K562 (cell line): ENCODE data around the gene ARHGAP15. TPM values are rescaled to one million over a fixed set of nuclear protein-coding genes. Genes with fewer than 3 reads are reported as not detected.

Source experiments
- ATAC-seq: fragments of 200-7000 bp; cut with Tn5 transposase; 3 replicates; pipeline ENCODE4 v1.9.1; 2020; ENCODE audit warnings: moderate library complexity
- BruUV-seq: library from RNA; stranded (reverse); fragments of 400-500 nt; replicated peaks from 2 replicates; lab custom pipeline; 2021; lab: Mats Ljungman, UMichigan
- CTCF ChIA-PET: fragments of 300-600 bp; formaldehyde crosslinking; extraction: SDS; loops from one replicate; lab custom pipeline; 2021; ENCODE audit warnings: low intra/inter-chr PET ratio; lab: Yijun Ruan, JAX
- POLR2A ChIA-PET: fragments of 300-600, 350-650 bp; sonication (Branson Sonifier 250); formaldehyde crosslinking; extraction: SDS; loops from one replicate; lab custom pipeline; 2021; ENCODE audit warnings: antibody characterized with exemption, inconsistent platforms; lab: Yijun Ruan, JAX
- DNase-seq, 4 experiments: peaks; one replicate each; pipeline versions ENCODE4 v3.0.0 to v3.0.0-alpha.2; 2011 to 2018; ENCODE audit warnings: low spot score in 3 of 4, mixed read lengths in 3 of 4; ENCODE audit errors: extremely low read depth in 1 of 4
- FAIRE-seq: peaks from 2 replicates; lab custom pipeline; 2011; peaks lifted over from hg19 to GRCh38; lab: Jason Lieb, UNC
- H2AFZ ChIP-seq: 2 replicates; pipeline ENCODE4 v1.6.0; 2011; ENCODE audit warnings: low read depth, low read length, control low read depth, inconsistent platforms
- H3K27ac ChIP-seq: fragments of 200-600 bp; 3 replicates; pipeline ENCODE4 v1.8.0; 2011; ENCODE audit warnings: low read depth, mild to moderate bottlenecking, control low read depth, inconsistent platforms, low read length, moderate library complexity, mixed read lengths; ENCODE audit errors: extremely low read depth
- H3K27me3 ChIP-seq, 2 experiments: fragments of 300-600 bp in 1 of 2; 2 replicates in 1 of 2; 3 replicates in 1 of 2; pipeline versions ENCODE4 v1.6.0 to v1.8.0; 2011; ENCODE audit warnings: inconsistent platforms in 2 of 2, low read length in 2 of 2, mild to moderate bottlenecking in 1 of 2, mixed read lengths in 1 of 2, moderate library complexity in 1 of 2; ENCODE audit not compliant: control insufficient read depth in 2 of 2, insufficient read depth in 2 of 2
- H3K36me3 ChIP-seq: fragments of 300-600 bp; 3 replicates; pipeline ENCODE4 v1.8.0; 2011; ENCODE audit warnings: mild to moderate bottlenecking, low read length, inconsistent platforms; ENCODE audit not compliant: control insufficient read depth, insufficient read depth
- H3K4me1 ChIP-seq, 2 experiments: fragments of 200-600 bp in 1 of 2; replicated peaks in 1 of 2; 2 replicates in 1 of 2; 3 replicates in 1 of 2; pipeline versions ENCODE4 v1.5.1 to v1.8.0; 2011; ENCODE audit warnings: inconsistent platforms in 2 of 2, low read length in 2 of 2, mild to moderate bottlenecking in 1 of 2, mixed read lengths in 1 of 2, moderate library complexity in 1 of 2; ENCODE audit not compliant: control insufficient read depth in 2 of 2, insufficient read depth in 2 of 2
- H3K4me2 ChIP-seq: 2 replicates; pipeline ENCODE4 v1.6.1; 2011; ENCODE audit warnings: low read length, control low read depth, inconsistent platforms, mixed read lengths; ENCODE audit not compliant: insufficient read depth
- H3K4me3 ChIP-seq: fragments of 200-600 bp; sonication (generic), shearing (Covaris generic); 2 replicates; pipeline ENCODE4 v1.5.1; 2016; ENCODE audit warnings: control low read depth, inconsistent platforms
- H3K79me2 ChIP-seq: fragments of 200-600 bp; 3 replicates; pipeline ENCODE4 v1.8.0; 2011; ENCODE audit warnings: low read length, inconsistent platforms; ENCODE audit not compliant: control insufficient read depth, insufficient read depth
- H3K9ac ChIP-seq, 2 experiments: 2 replicates each; pipeline versions ENCODE4 v1.6.0 to v1.6.1; 2011; ENCODE audit warnings: low read depth in 2 of 2, low read length in 2 of 2, control low read depth in 1 of 2, inconsistent platforms in 1 of 2, mild to moderate bottlenecking in 1 of 2, mixed read lengths in 1 of 2; ENCODE audit not compliant: insufficient read depth in 1 of 2
- H3K9me1 ChIP-seq: one replicate; pipeline ENCODE4 v1.6.0; 2011; ENCODE audit warnings: inconsistent platforms, mild to moderate bottlenecking, low read length, moderate library complexity; ENCODE audit not compliant: control insufficient read depth, insufficient read depth
- H3K9me3 ChIP-seq: replicated peaks from 2 replicates; pipeline ENCODE4 v1.5.1; 2011; ENCODE audit warnings: low read depth, low read length, inconsistent platforms; ENCODE audit not compliant: control insufficient read depth, insufficient read depth
- H4K20me1 ChIP-seq: replicated peaks from 2 replicates; pipeline ENCODE4 v1.6.1; 2011; ENCODE audit warnings: low read length, inconsistent platforms, mixed read lengths; ENCODE audit not compliant: control insufficient read depth, insufficient read depth
- ATF1 ChIP-seq, 2 experiments: fragments of 450-650 bp in 1 of 2; IDR thresholded peaks; 2 replicates each; pipeline ENCODE4 v1.6.1; 2016; ENCODE audit warnings: missing compliant biosample characterization in 1 of 2, missing genetic modification characterization in 1 of 2
- GMEB1 ChIP-seq: fragments of 250-450 bp; sonication (Bioruptor Pico); IDR thresholded peaks from 2 replicates; pipeline ENCODE4 v1.4.0; 2020; ENCODE audit warnings: mild to moderate bottlenecking
- NCOA4 ChIP-seq: fragments of 450-650 bp; IDR thresholded peaks from 2 replicates; pipeline ENCODE4 v1.6.1; 2018; ENCODE audit warnings: mild to moderate bottlenecking; ENCODE audit not compliant: partially characterized antibody
- NFE2L1 ChIP-seq: fragments of 450-650 bp; IDR thresholded peaks from 2 replicates; pipeline ENCODE4 v1.6.1; 2016; ENCODE audit warnings: missing genetic modification characterization, low read depth, mild to moderate bottlenecking, missing compliant biosample characterization, moderate library complexity, borderline replicate concordance
- NUFIP1 ChIP-seq: fragments of 450-650 bp; IDR thresholded peaks from 2 replicates; pipeline ENCODE4 v1.6.1; 2018; ENCODE audit not compliant: partially characterized antibody
- SMARCB1 ChIP-seq: IDR thresholded peaks from 2 replicates; pipeline ENCODE4 v1.6.1; 2011; ENCODE audit warnings: improper control_type of control experiment, low read depth; ENCODE audit not compliant: insufficient read length
- ZFP36 ChIP-seq: fragments of 150-350 bp; IDR thresholded peaks from 2 replicates; pipeline ENCODE4 v1.6.1; 2018; ENCODE audit warnings: low read length, low read depth; ENCODE audit not compliant: partially characterized antibody
- ZNF239 ChIP-seq: fragments of 250-450 bp; sonication (Bioruptor Pico); IDR thresholded peaks from 2 replicates; pipeline ENCODE4 v1.4.0; 2020; ENCODE audit warnings: mild to moderate bottlenecking
- ZNF384 ChIP-seq: IDR thresholded peaks from 2 replicates; pipeline ENCODE4 v1.6.1; 2012; ENCODE audit warnings: low read depth, low read length, improper control_type of control experiment
- ZNF778 ChIP-seq: fragments of 450-650 bp; formaldehyde crosslinking; IDR thresholded peaks from 2 replicates; pipeline ENCODE4 v1.4.0; 2020; ENCODE audit warnings: mild to moderate bottlenecking, moderate library complexity
- ZNF830 ChIP-seq: fragments of 250-450 bp; sonication (Bioruptor Pico); IDR thresholded peaks from 2 replicates; pipeline ENCODE4 v1.5.0; 2021; ENCODE audit warnings: mild to moderate bottlenecking
- ZZZ3 ChIP-seq: fragments of 450-650 bp; IDR thresholded peaks from 2 replicates; pipeline ENCODE4 v1.6.1; 2016; ENCODE audit warnings: antibody characterized with exemption, mild to moderate bottlenecking, moderate library complexity
- in situ Hi-C: fragments of 300-500 bp; cut with MboI; formaldehyde crosslinking; loops from 4 replicates; pipeline ENCODE4 v1.15.0; 2018; ENCODE audit warnings: inconsistent platforms, mixed read lengths
- intact Hi-C: fragments of 100-400 bp; cut with micrococcal nuclease; formaldehyde crosslinking; loops from 2 replicates; pipeline ENCODE4 v1.14.2; 2022
- polyA plus RNA-seq, 8 experiments: library from polyadenylated mRNA; depleted of rRNA in 4 of 8; stranded (reverse) in 5 of 8; unstranded in 3 of 8; fragments of >200 nt; fragmentation: Nextera tagmentation in 2 of 8; fragmentation: Illumina TruSeq in 1 of 8; extraction: Ambion mirVana in 2 of 8; extraction: Trizol in 1 of 8; gene quantifications; 2 replicates each; pipeline versions ENCODE4 v1.2.1 to v1.2.3, GENCODE V29; 2011 to 2014; ENCODE audit warnings: inconsistent platforms in 1 of 8, missing spikeins in 1 of 8
- total RNA-seq, 7 experiments: library from RNA; depleted of rRNA in 6 of 7; stranded (reverse); fragments of >200 nt in 6 of 7; fragmentation: Illumina TruSeq in 2 of 7; extraction: Trizol in 2 of 7; gene quantifications; 2 replicates each; pipeline versions ENCODE4 v1.2.1 to v1.2.3, GENCODE V29; 2011 to 2021; ENCODE audit warnings: low replicate concordance in 1 of 7
- TF ChIP-seq, protein P1 (sequence below): fragments of 250-450 bp; sonication (Bioruptor Pico); IDR thresholded peaks from 2 replicates; pipeline ENCODE4 v1.4.0; 2020; ENCODE audit warnings: mild to moderate bottlenecking, moderate library complexity
- TF ChIP-seq, protein P2 (sequence below): fragments of 450-650 bp; IDR thresholded peaks from 2 replicates; pipeline ENCODE4 v1.6.1; 2017; ENCODE audit warnings: mild to moderate bottlenecking, moderate library complexity

The ARHGAP15 gene
- total and polyA plus RNA-seq, 9 of the 15 experiments (the other 6 are each of a cell fraction or from before 2014, with no cell fraction given), result 1.5 to 17.9 (median 7.9) TPM

DNA sequence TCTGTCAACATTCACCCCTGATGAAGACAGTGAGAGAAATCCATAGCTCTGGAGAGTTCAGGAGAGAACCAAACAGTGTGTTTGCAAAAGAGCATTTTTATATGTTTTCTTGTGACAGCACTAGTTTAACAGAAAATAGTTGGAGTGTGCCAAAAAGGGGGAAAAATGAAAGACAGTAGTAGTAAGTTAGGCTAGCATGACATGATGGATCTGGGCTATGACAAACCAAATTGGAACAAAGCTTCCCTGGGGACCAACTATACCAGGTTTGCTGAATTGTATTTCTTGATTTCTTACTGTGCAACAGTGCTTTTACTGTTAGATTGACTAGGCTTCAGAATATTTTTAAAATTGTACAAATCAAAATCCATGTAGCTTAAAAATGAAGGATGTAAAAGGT is 159.8 kb downstream of the ARHGAP15 start:
- FAIRE-seq (no peak), ATAC-seq (no peak)

More for the DNA sequence above, 159.8 kb downstream of the ARHGAP15 start:
- intact Hi-C loops, result no loop called here
- Histone ChIP-seq H3K4me2 (no peak overlapping the region), H3K36me3 (no peaks in the 10 kb centered on the region), H3K27me3 (no peaks in the 10 kb centered on the region), H3K4me1 (no peaks in the 10 kb centered on the region), H3K79me2 (no peaks in the 10 kb centered on the region), H3K9ac (no peak overlapping the region), H3K9me1 (no peaks in the 10 kb centered on the region), H2AFZ (no peak overlapping the region), H3K4me3 (no peak overlapping the region), H4K20me1 (no peaks in the 10 kb centered on the region), H3K27ac (no peak overlapping the region), H3K9me3 (no peaks in the 10 kb centered on the region)
- TF ChIP-seq ZZZ3 (no peak), NUFIP1 (no peak), ZFP36 (no peak), ZNF384 (no peak), ZNF239 (CRISPR knock-in tag) (no peak), GMEB1 (CRISPR knock-in tag) (no peak), ATF1 (CRISPR knock-in tag; IDR thresholded peaks at IDR 0.05) (no peak), ATF1 (tag; IDR thresholded peaks at IDR 0.05) (no peak), ZNF830 (CRISPR knock-in tag) (no peak), ZNF778 (no peak), NCOA4 (no peak), SMARCB1 (no peak), NFE2L1 (tag) (no peak)
- TF ChIP-seq, protein P1, sequence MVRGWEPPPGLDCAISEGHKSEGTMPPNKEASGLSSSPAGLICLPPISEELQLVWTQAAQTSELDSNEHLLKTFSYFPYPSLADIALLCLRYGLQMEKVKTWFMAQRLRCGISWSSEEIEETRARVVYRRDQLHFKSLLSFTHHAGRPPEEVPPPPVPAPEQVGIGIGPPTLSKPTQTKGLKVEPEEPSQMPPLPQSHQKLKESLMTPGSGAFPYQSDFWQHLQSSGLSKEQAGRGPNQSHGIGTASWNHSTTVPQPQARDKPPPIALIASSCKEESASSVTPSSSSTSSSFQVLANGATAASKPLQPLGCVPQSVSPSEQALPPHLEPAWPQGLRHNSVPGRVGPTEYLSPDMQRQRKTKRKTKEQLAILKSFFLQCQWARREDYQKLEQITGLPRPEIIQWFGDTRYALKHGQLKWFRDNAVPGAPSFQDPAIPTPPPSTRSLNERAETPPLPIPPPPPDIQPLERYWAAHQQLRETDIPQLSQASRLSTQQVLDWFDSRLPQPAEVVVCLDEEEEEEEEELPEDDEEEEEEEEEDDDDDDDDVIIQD (CRISPR knock-in tag), result no peak
- TF ChIP-seq, protein P2, sequence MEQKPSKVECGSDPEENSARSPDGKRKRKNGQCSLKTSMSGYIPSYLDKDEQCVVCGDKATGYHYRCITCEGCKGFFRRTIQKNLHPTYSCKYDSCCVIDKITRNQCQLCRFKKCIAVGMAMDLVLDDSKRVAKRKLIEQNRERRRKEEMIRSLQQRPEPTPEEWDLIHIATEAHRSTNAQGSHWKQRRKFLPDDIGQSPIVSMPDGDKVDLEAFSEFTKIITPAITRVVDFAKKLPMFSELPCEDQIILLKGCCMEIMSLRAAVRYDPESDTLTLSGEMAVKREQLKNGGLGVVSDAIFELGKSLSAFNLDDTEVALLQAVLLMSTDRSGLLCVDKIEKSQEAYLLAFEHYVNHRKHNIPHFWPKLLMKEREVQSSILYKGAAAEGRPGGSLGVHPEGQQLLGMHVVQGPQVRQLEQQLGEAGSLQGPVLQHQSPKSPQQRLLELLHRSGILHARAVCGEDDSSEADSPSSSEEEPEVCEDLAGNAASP, result no peak
- in situ Hi-C loops, result no loop called here
- no TSS peak for BruUV-seq
- ChIA-PET CTCF (no interaction called here), POLR2A (no interaction called here)
- DNase-seq, result no peak
